ENCODE data around the gene TRAPPC13.

Gene TRAPPC13

DNA sequence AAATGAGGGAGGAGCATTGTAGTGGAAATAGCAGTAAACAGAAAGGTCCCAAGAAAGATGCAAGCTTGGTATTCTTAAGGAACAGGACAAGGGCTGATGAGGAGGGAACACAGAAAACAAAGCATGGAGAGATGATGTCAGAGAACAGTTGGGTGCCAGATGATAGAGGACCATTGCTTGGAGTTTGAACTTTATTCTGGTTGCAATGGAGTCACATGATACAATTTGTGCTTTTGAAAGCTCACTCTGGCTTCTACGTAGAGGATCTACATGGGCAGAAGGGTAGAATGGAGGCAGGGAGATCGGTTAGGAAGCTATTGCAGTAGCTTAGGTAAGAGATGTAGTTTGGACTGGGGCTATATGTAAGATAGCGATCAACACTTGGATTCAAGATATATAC, 57.3 kb downstream of the TRAPPC13 start:
- no peak for DNase-seq

DNA sequence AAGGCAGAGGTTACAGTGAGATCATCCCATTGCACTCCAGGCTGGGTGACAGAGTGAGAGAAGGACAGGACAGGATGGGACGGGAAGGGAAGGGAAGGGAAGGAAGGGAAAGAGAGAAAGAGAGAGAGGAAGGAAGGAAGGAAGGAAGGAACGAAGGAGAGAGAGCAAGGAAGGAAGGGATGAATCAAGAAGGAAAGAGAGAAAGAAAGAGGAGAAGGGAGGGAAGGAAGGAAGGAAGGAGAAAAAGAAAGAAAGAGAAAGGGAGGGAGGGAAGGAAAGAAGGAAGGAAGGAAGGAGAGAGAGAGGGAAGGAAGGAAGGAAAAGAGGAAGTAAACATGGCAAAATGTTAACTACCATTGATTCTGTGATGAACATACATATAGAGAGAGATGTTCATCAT, 68.3 kb downstream of the TRAPPC13 start:
- DNase-seq: no peak

DNA sequence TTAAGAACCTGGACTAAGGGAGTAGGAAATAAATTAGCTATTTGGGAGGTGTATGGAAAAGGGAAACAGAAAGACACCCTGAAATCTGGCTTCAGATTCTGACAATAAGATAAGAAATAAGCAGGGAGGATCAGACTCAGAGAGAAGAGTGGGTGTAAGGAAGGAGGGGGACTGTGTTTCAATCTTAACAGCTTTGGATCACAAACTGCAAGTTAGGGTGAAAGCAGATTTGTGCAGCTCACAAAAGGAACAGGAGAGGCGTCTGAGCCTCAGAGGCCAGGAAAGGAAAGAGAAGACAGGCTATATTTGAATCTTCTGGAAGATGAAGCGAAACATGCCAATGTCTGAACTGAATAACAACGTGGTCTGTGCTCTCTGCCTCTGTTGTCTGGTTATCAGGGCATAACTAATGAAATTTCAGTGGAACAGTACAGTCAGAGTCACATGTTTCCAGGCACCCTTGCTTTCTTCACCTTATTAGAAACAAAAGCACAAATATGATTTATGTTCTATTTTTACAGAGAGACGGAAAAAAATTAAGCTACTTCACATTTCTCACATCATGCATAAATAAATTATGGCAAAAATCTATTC, 70.4 kb downstream of the TRAPPC13 start:
- no peak for DNase-seq

DNA sequence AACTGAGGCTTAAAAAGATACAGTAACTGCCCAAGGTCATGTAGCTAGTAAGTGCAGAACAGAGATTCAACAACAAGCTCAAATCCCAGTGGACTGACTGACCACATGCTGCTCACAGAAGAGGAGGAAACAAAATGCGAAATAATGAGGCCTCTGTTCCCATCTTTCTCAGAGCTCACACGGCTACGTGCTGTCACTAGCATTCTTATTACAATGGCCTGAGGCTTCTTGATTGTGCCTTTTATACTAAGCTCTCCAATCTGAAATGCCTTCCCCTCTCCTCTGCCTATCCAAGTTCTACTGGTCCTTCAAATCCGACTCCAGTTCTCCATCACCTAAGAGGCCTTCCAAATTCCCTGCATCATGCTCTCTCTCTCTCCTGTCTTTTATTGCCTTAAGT, 71.1 kb downstream of the TRAPPC13 start:
- no peak for DNase-seq

DNA sequence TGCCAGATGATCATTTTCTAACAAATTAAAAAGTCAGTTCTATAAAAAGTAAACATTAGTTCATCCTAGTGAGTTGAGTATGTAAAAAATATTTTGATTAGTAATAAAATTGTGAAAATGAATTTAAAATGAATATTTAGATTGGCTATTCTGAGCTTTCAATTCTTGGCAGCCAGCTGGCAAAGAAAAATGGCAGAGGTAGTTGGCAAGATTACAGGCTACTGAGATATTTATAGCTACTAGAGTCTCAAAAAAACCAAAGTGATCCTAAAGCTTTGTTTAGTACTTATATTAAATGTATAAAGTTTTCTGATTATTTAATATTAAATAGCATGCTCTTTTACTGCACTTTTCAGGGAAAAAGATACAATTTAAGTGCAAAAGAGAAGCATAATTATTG, 72.1 kb downstream of the TRAPPC13 start:
- no peak for DNase-seq

DNA sequence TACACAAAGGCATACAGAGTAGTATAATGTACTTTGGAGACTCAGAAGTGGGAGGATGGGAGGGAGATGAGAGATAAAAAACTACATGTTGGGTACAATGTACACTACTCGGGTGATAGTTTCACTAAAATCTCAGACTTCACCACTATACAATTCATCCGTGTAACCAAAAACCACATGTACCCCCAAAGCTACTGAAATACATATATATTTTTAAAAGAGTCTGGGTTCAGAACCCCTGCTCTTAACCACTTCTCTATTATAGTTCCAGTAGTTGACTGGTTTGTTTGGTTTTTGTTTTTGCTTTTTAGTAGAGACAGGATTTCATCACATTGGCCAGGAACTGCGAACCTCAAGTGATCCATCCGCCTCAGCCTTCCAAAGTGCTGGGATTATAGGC, 74.5 kb downstream of the TRAPPC13 start:
- DNase-seq: no peak

DNA sequence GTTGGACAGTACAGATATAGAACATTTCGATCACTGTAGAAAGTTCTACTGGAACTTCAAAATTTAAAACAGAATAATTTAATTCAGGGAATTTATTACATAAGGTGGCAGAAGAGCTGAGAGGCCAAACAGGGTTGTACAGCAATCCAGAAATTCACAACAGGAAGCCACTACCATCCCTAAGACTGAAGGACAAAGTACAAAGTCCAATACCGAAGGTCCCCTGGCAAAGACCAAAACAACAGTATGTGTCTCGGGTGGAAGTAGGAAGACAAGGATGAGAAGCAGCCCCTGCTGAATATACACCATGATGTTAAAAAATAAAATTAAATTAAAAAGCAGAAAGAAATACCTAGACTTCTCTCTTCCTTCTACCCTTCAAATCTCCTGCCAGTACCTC, 77.2 kb downstream of the TRAPPC13 start:
- no peak for DNase-seq

DNA sequence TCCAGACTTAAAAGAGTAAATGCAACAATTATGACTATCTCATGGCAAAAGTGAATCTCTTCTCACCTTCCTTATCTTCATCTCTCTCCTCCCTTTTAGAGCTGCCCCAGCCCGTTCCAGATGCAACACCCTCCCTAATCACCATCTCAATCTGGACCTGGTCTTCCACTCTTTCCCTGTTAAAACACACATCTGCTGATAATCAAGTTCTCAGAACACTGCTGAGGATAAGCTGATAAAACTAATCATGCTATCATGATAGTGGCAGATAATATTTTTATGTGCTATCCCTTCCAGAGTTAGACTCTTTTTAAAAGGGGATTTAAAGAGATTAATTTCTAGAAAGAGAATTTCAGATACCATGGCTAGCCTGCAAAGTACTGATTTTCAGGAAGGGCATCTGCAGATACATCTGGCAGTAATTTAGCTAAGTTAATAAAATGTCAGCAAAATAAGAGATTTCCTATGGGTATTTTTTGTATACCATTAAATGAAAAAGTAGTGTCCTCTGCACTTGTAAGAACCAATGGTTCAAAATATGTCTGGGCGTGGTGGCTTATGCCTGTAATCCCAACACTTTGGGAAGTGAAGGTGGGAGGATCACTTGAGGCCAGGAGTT, 79.9 kb downstream of the TRAPPC13 start:
- DNase-seq: no peak

DNA sequence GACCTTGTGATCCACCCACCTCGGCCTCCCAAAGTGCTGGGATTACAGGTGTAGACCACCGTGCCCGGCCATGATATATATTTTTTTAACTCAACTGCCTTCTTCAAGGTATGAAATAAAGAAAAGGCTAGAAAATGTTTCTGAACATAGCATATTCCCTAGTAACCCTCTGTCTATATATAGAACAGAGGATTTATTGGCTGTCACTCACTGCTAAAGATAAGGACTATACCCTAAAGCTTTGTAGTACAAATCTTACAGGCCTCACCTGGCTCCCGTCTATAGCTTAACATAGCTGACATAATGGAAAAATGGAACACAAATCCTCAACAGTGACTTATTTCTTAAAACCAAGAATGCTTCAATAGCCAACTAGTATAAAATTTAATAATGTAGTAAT, 82.8 kb downstream of the TRAPPC13 start:
- no peak for DNase-seq

DNA sequence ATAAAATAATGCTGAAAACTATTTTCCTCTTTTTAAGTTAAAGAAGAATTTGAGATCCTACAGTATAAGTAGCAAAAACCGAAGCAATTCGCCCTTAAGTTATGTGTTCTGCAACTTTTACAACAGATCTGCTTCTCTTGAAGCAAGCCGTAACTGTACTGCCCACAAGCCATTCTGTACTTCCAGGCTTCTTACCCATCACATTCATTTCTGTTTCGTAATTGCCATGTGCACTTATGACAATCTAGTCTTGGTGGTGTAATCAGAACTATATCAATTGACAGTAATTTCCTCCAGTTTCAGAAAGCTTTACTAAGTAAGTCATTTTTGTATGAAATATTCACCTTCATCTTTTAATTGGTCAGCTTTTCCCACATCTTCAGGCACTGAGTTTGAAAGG, 83.3 kb downstream of the TRAPPC13 start:
- DNase-seq: no peak

All from T1000 (cell line).